NCI-H82 (cell line): ENCODE results near the gene GNAI3.

Experiments
- DNase-seq: peaks from one replicate; lab custom pipeline; 2025; lab: John Stamatoyannopoulos, UW

Gene GNAI3

GRCh38 chr1:109661391-109661790 is 113.0 kb downstream of the GNAI3 start:
- DNase-seq, result no peak

- DNase-seq, result no peak
Observed at GRCh38 chr1:109664671-109665070, 116.3 kb downstream of the GNAI3 start.

- peak; percentile 97 for DNase-seq
Observed at GRCh38 chr1:109667452-109668122, 119.2 kb downstream of the GNAI3 start, which contains the start of gene GSTM2. GSTM2 (plus strand) TSS chr1:109668057; CDS start chr1:109668116, 59 bp downstream.
